Heart left ventricle (tissue), 13 donors: Measurements from ENCODE around the gene WDR35.
"Not testable (repeated sequence)": the region's sequence is repeated elsewhere in the genome, so short reads cannot be mapped to it uniquely, and the experiment has no call there.

ENCODE experiments used
- POLR2A ChIP-seq, 2 donors: fragments of 450-650 bp; IDR thresholded peaks; one replicate each; pipeline ENCODE4 v1.6.1; 2017; ENCODE audit warnings: antibody characterized with exemption in 2 of 2, mild to moderate bottlenecking in 2 of 2, moderate library complexity in 2 of 2
- TF ChIP-seq, protein P1 (sequence below), 12 donors: fragments of 200-600 bp; sonication (generic) in 4 of 12; IDR thresholded peaks; one replicate each; pipeline versions ENCODE4 v1.5.0 to v1.8.0; 2018 to 2022; ENCODE audit warnings: antibody characterized with exemption in 12 of 12, mild to moderate bottlenecking in 5 of 12
- donor health status: ischemic (EF 13 %, LVEDD 7.1; RV severe dilation, severe dysfunction).
- donor health status: DM: no; HTN: yes; CAD: no.
- donor health status: DM: no; HTN: no; CAD: no.
- donor health status: ischemic (EF 25% LVEDD 6.9; RV normal size, moderate dysfunction).
- donor health status: ischemic (EF 25% LVEDD 5.7; RV mildly dilated, moderate dysfunction).
- donor health status: ischemic (EF 35%, LVEDD 5.7; RV mildly dilated, moderate dysfunction).
- donor health status: nonischemic (EF 11% LVEDD 7.7; RV severe dilation, severe dysfunction).
- donor health status: DM: yes; HTN: yes; CAD: no.
- donor health status: PGD.
- donor health status: ischemic (EF 29% LVEDD 5.4; RV normal size, mild dysfunction).
- donor health status: nonischemic (EF 23%, LVEDD 6.1; RV moderate dilation, normal function).

- TF ChIP-seq, protein P1, sequence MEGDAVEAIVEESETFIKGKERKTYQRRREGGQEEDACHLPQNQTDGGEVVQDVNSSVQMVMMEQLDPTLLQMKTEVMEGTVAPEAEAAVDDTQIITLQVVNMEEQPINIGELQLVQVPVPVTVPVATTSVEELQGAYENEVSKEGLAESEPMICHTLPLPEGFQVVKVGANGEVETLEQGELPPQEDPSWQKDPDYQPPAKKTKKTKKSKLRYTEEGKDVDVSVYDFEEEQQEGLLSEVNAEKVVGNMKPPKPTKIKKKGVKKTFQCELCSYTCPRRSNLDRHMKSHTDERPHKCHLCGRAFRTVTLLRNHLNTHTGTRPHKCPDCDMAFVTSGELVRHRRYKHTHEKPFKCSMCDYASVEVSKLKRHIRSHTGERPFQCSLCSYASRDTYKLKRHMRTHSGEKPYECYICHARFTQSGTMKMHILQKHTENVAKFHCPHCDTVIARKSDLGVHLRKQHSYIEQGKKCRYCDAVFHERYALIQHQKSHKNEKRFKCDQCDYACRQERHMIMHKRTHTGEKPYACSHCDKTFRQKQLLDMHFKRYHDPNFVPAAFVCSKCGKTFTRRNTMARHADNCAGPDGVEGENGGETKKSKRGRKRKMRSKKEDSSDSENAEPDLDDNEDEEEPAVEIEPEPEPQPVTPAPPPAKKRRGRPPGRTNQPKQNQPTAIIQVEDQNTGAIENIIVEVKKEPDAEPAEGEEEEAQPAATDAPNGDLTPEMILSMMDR (IDR thresholded peaks at IDR 0.05): not testable (repeated sequence)
- TF ChIP-seq POLR2A (IDR thresholded peaks at IDR 0.05): not testable (repeated sequence)
Measured at GRCh38 chr2:19891971-19892370, 97.9 kb downstream of the WDR35 start.
